HCT116 (cell line): ENCODE measurements around the gene TOGARAM1. TPM values are rescaled to one million over a fixed set of nuclear protein-coding genes. Genes with fewer than 3 reads are reported as not detected.

Experiments used
- ATAC-seq: fragments of 200-7000 bp; cut with Tn5 transposase; 2 replicates; pipeline ENCODE4 v1.9.1; 2020; ENCODE audit warnings: mild to moderate bottlenecking, moderate library complexity
- BruUV-seq: library from RNA; stranded (reverse); fragments of 400-500 nt; replicated peaks from 2 replicates; lab custom pipeline; 2021; lab: Mats Ljungman, UMichigan
- CTCF ChIA-PET: fragments of 300-600 bp; sonication (Branson Sonifier 250); formaldehyde crosslinking; loops from one replicate; lab custom pipeline; 2021; ENCODE audit warnings: antibody characterized with exemption; lab: Charles Lee
- POLR2A ChIA-PET: fragments of 300-600, 350-600 bp; sonication (Branson Sonifier 250); formaldehyde crosslinking; loops from one replicate; lab custom pipeline; 2021; ENCODE audit warnings: antibody characterized with exemption; lab: Charles Lee
- RAD21 ChIA-PET, 2 experiments: fragments of 300-600 bp; sonication (Branson Sonifier 250); formaldehyde crosslinking; loops; one replicate each; lab custom pipeline; 2023; ENCODE audit warnings: low total read pairs in 2 of 2; ENCODE audit not compliant: uncharacterized antibody in 2 of 2, unreplicated experiment in 2 of 2, low non-redundant PET in 1 of 2; lab: Charles Lee
- DNase-seq: peaks from one replicate; pipeline ENCODE4 v3.0.0-alpha.2; 2010; ENCODE audit warnings: low read depth, low spot score
- H2AFZ ChIP-seq: fragments of 200-600 bp; shearing (Covaris generic), sonication (generic); 2 replicates; pipeline ENCODE4 v1.6.1; 2017; ENCODE audit warnings: low read depth, mixed run types, mixed read lengths, antibody characterized with exemption, low read length; ENCODE audit not compliant: poor library complexity, severe bottlenecking
- H3K27ac ChIP-seq: 2 replicates; pipeline ENCODE4 v1.5.1; 2012; ENCODE audit warnings: low read depth, low read length
- H3K27me3 ChIP-seq: fragments of 200-600 bp; sonication (generic); 2 replicates; pipeline ENCODE4 v1.6.1; 2016; ENCODE audit warnings: mixed run types, low read length, mixed read lengths; ENCODE audit not compliant: insufficient read depth
- H3K36me3 ChIP-seq, 2 experiments: fragments of 200-500 bp in 1 of 2; fragments of 200-600 bp in 1 of 2; sonication (Bioruptor generic) in 1 of 2; sonication (generic) in 1 of 2; 2 replicates each; pipeline versions ENCODE4 v1.5.1 to v1.6.1; 2014 to 2016; ENCODE audit warnings: low read length in 2 of 2, inconsistent platforms in 1 of 2, mixed read lengths in 1 of 2, mixed run types in 1 of 2; ENCODE audit not compliant: insufficient read depth in 2 of 2, control insufficient read depth in 1 of 2
- H3K4me1 ChIP-seq, 2 experiments: fragments of 200-600 bp in 1 of 2; sonication (generic) in 1 of 2; 2 replicates each; pipeline versions ENCODE4 v1.5.1 to v1.6.1; 2012 to 2017; ENCODE audit warnings: low read length in 2 of 2, inconsistent platforms in 1 of 2, mild to moderate bottlenecking in 1 of 2, mixed read lengths in 1 of 2, mixed run types in 1 of 2, moderate library complexity in 1 of 2; ENCODE audit not compliant: insufficient read depth in 2 of 2, control insufficient read depth in 1 of 2
- H3K4me2 ChIP-seq: fragments of 200-600 bp; sonication (generic); 2 replicates; pipeline ENCODE4 v1.6.1; 2017; ENCODE audit warnings: mixed run types, low read length, mixed read lengths
- H3K4me3 ChIP-seq, 2 experiments: fragments of 200-600 bp in 1 of 2; sonication (generic) in 1 of 2; replicated peaks in 1 of 2; 2 replicates each; pipeline ENCODE4 v1.5.1; 2011 to 2016; ENCODE audit warnings: low read length in 2 of 2, control low read depth in 1 of 2, low read depth in 1 of 2, mild to moderate bottlenecking in 1 of 2, mixed read lengths in 1 of 2, mixed run types in 1 of 2
- H3K79me2 ChIP-seq: fragments of 200-600 bp; sonication (generic); 2 replicates; pipeline ENCODE4 v1.6.1; 2017; ENCODE audit warnings: mild to moderate bottlenecking, mixed run types, low read length, moderate library complexity, mixed read lengths; ENCODE audit not compliant: insufficient read depth
- H3K9ac ChIP-seq: fragments of 200-600 bp; sonication (generic); 2 replicates; pipeline ENCODE4 v1.6.1; 2016; ENCODE audit warnings: low read length, mixed read lengths
- H3K9me2 ChIP-seq: fragments of 200-600 bp; sonication (generic), shearing (Covaris generic); 2 replicates; pipeline ENCODE4 v1.6.1; 2017; ENCODE audit warnings: mixed run types, mild to moderate bottlenecking, moderate library complexity; ENCODE audit not compliant: insufficient read depth
- H3K9me3 ChIP-seq, 2 experiments: fragments of 200-500 bp in 1 of 2; fragments of 200-600 bp in 1 of 2; sonication (Bioruptor generic) in 1 of 2; sonication (generic) in 1 of 2; 2 replicates each; pipeline ENCODE4 v1.6.1; 2014 to 2017; ENCODE audit warnings: low read length in 2 of 2, mixed read lengths in 2 of 2, inconsistent platforms in 1 of 2, low read depth in 1 of 2, mild to moderate bottlenecking in 1 of 2, mixed run types in 1 of 2, moderate library complexity in 1 of 2; ENCODE audit not compliant: control insufficient read depth in 1 of 2, insufficient read depth in 1 of 2
- H4K20me1 ChIP-seq: fragments of 200-600 bp; sonication (generic), shearing (Covaris generic); 2 replicates; pipeline ENCODE4 v1.6.1; 2017; ENCODE audit warnings: mixed run types, mild to moderate bottlenecking, moderate library complexity; ENCODE audit not compliant: insufficient read depth
- ATF3 ChIP-seq: IDR thresholded peaks from 2 replicates; pipeline ENCODE4 v1.6.1; 2012
- EGR1 ChIP-seq: IDR thresholded peaks from 2 replicates; pipeline ENCODE4 v1.6.1; 2012; ENCODE audit warnings: low read depth
- FOSL1 ChIP-seq: IDR thresholded peaks from 2 replicates; pipeline ENCODE4 v1.6.1; 2012; ENCODE audit warnings: low read depth
- JUND ChIP-seq: IDR thresholded peaks from 2 replicates; pipeline ENCODE4 v1.6.1; 2012
- RAD21 ChIP-seq: IDR thresholded peaks from 2 replicates; pipeline ENCODE4 v1.6.1; 2012; ENCODE audit warnings: low read depth, mild to moderate bottlenecking
- REST ChIP-seq: IDR thresholded peaks from 2 replicates; pipeline ENCODE4 v1.6.1; 2012; ENCODE audit warnings: low read depth
- SIN3A ChIP-seq: IDR thresholded peaks from 2 replicates; pipeline ENCODE4 v1.6.1; 2012; ENCODE audit warnings: low read depth
- SP1 ChIP-seq: IDR thresholded peaks from 2 replicates; pipeline ENCODE4 v1.6.1; 2012; ENCODE audit warnings: low read depth
- TCF7L2 ChIP-seq: IDR thresholded peaks from 2 replicates; pipeline ENCODE4 v1.7.0; 2011; ENCODE audit warnings: borderline replicate concordance, inconsistent platforms; ENCODE audit not compliant: insufficient read depth, insufficient read length; ENCODE audit errors: extremely low read depth
- YY1 ChIP-seq: IDR thresholded peaks from 2 replicates; pipeline ENCODE4 v1.6.1; 2011; ENCODE audit warnings: low read length, low read depth, moderate library complexity, mild to moderate bottlenecking; ENCODE audit not compliant: insufficient replicate concordance; ENCODE audit errors: extremely low read depth
- ZFX ChIP-seq: fragments of 450-650 bp; IDR thresholded peaks from 2 replicates; pipeline ENCODE4 v1.6.1; 2017
- intact Hi-C: fragments of 100-400 bp; cut with micrococcal nuclease; formaldehyde crosslinking; loops from 2 replicates; pipeline ENCODE4 v1.10.0; 2022
- total RNA-seq: library from RNA; stranded (reverse); gene quantifications from one replicate; pipeline ENCODE4 v1.2.1, GENCODE V29; 2021; ENCODE audit not compliant: unreplicated experiment

Gene TOGARAM1
- total RNA-seq, 1 experiment from 2014 or later = 1.9 TPM

GRCh38 chr14:44990533-44990932, 28.5 kb downstream of the TOGARAM1 start:
- no peaks in the 10 kb centered on the region for H3K9me3 ChIP-seq
- DNase-seq (no peak), ATAC-seq (no peak)
- no TSS peak for BruUV-seq
- H3K9me2 ChIP-seq = no peaks in the 10 kb centered on the region
- H3K4me1 ChIP-seq = no peaks in the 10 kb centered on the region
- H2AFZ ChIP-seq = no peak overlapping the region
- TF ChIP-seq TCF7L2 (no peak), ZFX (no peak), EGR1 (no peak), JUND (no peak), SP1 (no peak), FOSL1 (no peak), RAD21 (no peak), YY1 (no peak), ATF3 (no peak), SIN3A (no peak), REST (no peak)
- CTCF ChIA-PET = no interaction called here
- POLR2A ChIA-PET = no interaction called here
- H3K27ac ChIP-seq = no peak overlapping the region
- H3K4me2 ChIP-seq = no peak overlapping the region
- no peak overlapping the region for H3K9ac ChIP-seq
- H3K36me3 ChIP-seq = no peaks in the 10 kb centered on the region
- H3K4me3 ChIP-seq = no peak overlapping the region
- 0 out of 2 replicates have a peak, but pooled peaks cover 3% of the 10 kb centered on the region for H4K20me1 ChIP-seq
- H3K27me3 ChIP-seq = no peaks in the 10 kb centered on the region
- RAD21 ChIA-PET = no interaction called here
- no peaks in the 10 kb centered on the region for H3K79me2 ChIP-seq
- intact Hi-C loops = no loop called here
